Spleen (tissue), 7 donors: Measurements from ENCODE around the gene TSC22D3.

Experiments used
- CTCF ChIP-seq, 11 experiments: fragments of 200-600 bp in 7 of 11; fragments of 450-650 bp in 4 of 11; sonication (generic) in 4 of 11; IDR thresholded peaks in 8 of 11; conservative IDR thresholded peaks in 3 of 11; 1 replicate in 7 of 11; 2 replicates in 4 of 11; pipeline versions ENCODE4 v1.4.0 to v1.8.0; 2016 to 2021; ENCODE audit warnings: antibody characterized with exemption in 11 of 11, inconsistent platforms in 4 of 11, mild to moderate bottlenecking in 1 of 11
- POLR2A ChIP-seq, 3 donors: fragments of 450-650 bp; IDR thresholded peaks; one replicate each; pipeline ENCODE4 v1.5.1; 2017; ENCODE audit warnings: antibody characterized with exemption in 3 of 3, mild to moderate bottlenecking in 1 of 3
- POLR2AphosphoS5 ChIP-seq, 3 donors: sonication (generic); formaldehyde crosslinking; IDR thresholded peaks; one replicate each; pipeline ENCODE4 v1.5.1; 2017; ENCODE audit warnings: antibody characterized with exemption in 3 of 3
- donor health status: DM: no; HTN: no; CAD: no; lungs with moderate emphysema.
- donor health status: DM: no; HTN: no; CAD: no.
- donor health status: DM: no; HTN: no; CAD: no.

GRCh38 chrX:107683931-107684330 is 91.7 kb downstream of the TSC22D3 start:
- TF ChIP-seq POLR2A (IDR thresholded peaks at IDR 0.05) (no peak), CTCF (IDR thresholded peaks at IDR 0.05 in 8 of 11, conservative IDR thresholded peaks at IDR 0.05 in 3 of 11) (no peak), POLR2AphosphoS5 (IDR thresholded peaks at IDR 0.05) (no peak)
